T follicular helper cell (primary cell): ENCODE measurements around the gene OR14A2.
"Not testable (repeated sequence)": the region's sequence is repeated elsewhere in the genome, so short reads cannot be mapped to it uniquely, and the experiment has no call there.

Source experiments
- DNase-seq: peaks from one replicate; pipeline ENCODE4 v3.0.0-alpha.2; 2020; ENCODE audit warnings: low read depth
- total RNA-seq, 2 experiments: gene quantifications; one replicate each; lab custom pipeline; 2026; lab: John Stamatoyannopoulos, UW

Gene OR14A2
- total RNA-seq, result 0 reads per million in 2 experiments

GRCh38 chr1:247748041-247748440, at the start of gene OR14A2:
OR14A2 (minus strand) TSS chr1:247748141.
- no peak for DNase-seq

- DNase-seq, result no peak
Measured at GRCh38 chr1:247797518-247797917, 49.6 kb upstream of the OR14A2 start.

GRCh38 chr1:247769603-247770002, 21.7 kb upstream of the OR14A2 start:
- DNase-seq, result no peak

- DNase-seq, result no peak
Measured at GRCh38 chr1:247760456-247760855, 12.5 kb upstream of the OR14A2 start, which contains the start of gene OR1C1. OR1C1 (minus strand) TSS chr1:247760556; CDS start chr1:247758406, 2,150 bp downstream.

- DNase-seq, result not testable (repeated sequence)
Measured at GRCh38 chr1:247754311-247754710, 6.4 kb upstream of the OR14A2 start.

DNA sequence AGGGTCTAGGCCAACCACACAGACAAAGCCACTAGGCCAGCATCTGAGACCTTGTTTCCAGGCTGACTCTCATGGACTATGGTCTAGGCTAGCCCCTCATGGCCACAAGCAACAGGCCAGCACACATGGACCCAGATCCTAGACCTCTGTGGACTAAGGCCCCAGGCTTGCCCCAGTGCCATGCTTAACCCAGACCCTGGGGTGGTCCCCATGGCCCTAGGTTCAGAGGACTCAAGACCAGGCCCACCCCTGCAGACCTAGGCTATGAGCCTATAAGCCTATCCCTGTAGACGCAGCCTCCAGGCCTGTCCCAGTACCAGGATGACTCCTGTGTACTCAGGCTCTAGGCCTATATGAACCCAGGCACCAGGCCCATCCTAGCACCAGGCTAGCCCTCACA, 1.9 kb upstream of the OR14A2 start:
- no peak for DNase-seq

DNA sequence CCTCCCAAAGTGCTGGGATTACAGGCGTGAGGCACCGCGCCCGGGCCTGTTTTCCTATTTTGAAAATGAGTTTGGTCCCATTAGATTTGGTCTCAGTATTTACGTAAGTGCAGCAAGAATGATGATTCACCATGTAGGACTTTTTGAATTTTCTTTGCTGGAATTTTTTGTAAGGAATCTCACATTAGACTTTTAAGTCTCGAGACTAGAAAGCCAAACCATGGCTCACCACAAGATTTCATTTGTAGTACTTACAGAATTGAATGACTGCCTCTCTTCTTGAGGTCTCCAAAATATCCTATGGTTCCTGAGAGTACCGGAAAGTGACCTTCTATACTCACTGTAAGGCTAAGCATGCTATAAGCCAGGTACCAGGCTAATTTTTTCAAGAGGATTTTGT, 325 bp downstream of the OR14A2 start:
- DNase-seq, result no peak

DNA sequence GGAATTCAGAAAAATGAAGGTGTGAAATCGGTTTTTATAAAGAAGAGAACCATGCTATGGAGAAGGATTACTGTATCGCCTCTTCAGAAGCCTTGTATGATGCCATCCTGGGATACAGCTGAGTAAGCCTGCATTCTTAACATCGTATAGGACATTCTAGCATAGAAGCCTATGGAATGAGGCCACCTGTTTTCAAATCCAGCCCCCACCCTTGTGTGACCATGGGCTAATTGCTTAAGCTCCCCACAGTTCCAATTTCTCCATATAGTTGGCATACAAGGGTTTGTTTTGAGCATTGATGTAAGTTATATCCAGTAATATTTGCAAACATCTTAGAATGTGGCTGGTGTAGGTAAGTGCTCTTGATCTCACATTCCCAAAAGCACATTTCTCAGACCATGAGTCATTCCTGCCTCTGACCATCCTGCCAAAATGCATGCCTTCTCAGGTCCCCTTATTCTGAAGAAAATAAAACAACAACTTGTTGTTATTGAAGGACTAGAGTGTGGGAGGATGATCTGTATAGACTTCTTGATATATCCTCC, 1.5 kb downstream of the OR14A2 start:
- DNase-seq, result no peak

- DNase-seq, result not testable (repeated sequence)
Measured at GRCh38 chr1:247742215-247742760, 5.7 kb downstream of the OR14A2 start.

DNA sequence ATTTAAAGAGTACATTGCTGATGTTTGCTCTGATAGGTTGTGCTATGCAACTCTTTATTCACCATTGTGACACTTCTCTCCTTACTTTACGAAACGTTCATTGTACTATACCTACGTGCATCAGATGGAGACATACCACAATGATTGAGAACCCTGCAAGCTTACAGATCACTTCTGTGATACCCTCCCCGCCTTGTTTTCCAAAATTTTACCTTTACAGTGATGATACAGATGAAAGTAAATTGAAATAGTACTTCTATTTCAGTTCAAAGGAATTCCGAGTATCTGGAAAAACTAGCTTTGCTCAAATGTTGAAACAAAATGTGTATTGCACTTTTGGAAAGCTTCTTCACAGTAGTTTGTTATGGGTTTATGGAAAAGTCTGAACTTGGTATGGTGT, 6.2 kb downstream of the OR14A2 start:
- no peak for DNase-seq

DNA sequence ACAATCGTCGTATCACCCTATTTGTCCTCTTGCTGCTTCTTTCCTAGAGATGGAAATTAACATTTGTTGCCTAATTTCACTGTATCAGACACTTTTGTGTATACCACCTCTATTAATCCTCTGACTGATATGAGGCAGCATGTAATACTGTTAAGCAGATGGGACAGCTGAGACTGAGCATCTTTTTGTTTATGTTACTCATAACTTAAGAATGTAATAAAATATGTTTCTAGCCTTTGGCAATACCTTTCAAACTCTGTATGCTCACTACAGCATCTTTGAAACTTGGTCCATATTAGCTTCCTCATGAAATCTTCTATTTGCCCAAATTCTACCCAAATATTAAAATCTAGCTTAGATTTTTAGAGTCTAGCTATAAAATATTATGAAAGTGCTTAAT, 7.2 kb downstream of the OR14A2 start:
- DNase-seq, result no peak

- DNase-seq, result no peak
Measured at GRCh38 chr1:247738315-247738714, 9.6 kb downstream of the OR14A2 start, which contains the start of gene OR14K1. OR14K1 (plus strand) TSS chr1:247738615; CDS start chr1:247738615, 0 bp downstream.

DNA sequence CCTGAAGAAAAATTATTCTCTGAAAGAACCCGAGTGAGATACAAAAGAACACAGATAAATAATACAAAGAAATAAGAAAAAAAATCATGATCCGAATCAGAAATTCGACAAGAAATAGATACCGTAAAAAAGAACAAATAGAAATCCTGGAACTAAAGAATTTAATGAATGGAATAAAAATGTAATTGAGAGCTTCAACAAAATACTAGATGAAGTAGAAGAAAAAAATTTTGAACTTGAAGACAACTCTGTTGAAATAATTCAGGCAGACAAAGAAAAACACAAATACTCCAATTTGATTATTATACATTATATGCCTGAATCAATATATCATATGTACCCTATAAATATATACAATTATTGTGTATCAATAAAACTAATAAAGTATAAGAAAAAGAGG, 26.7 kb downstream of the OR14A2 start:
- no peak for DNase-seq

DNA sequence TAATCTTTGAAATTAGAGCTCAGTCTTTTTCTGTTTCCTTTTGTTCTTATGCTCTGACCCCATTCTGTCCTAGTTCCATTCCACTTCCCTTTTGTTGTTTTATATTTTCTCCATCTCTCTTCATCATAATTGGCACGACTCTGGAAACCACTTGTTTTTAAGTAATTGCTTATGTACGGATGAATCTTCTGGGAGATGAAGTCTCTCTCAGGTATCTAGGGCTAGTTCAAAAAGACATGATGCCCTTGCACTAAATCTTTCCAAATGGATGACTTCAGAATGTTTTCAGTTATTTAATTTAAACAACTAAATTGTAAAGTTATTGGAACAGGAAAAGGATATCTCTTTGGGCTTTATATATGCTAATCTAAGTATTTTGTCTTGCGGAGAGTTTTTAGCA, 31.4 kb downstream of the OR14A2 start, which contains the start of gene OR6F1:
Gene OR6F1 (minus strand): TSS at position 101 of the 400 bp plus-strand sequence. CDS start 3,891 bp downstream, outside the sequence.
- no peak for DNase-seq

- no peak for DNase-seq
Measured at GRCh38 chr1:247713753-247714152, 34.2 kb downstream of the OR14A2 start.

DNA sequence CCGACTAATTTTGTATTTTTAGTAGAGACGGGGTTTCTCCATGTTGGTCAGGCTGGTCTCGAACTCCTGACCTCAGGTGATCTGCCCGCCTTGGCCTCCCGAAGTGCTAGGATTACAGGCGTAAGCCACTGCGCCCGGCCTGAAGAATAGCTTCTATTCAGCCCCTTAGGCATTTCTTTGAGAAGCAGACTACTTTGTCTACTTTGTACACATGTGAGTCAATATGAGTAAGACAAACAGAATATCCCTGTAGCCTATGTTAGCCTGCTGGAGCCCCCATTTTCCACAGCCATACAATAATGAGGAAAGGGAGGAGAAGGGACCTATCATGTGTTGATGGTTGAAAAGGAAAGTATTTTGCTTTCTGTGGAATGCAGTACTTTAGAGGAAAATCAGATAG, 37.3 kb downstream of the OR14A2 start:
- not testable (repeated sequence) for DNase-seq

DNA sequence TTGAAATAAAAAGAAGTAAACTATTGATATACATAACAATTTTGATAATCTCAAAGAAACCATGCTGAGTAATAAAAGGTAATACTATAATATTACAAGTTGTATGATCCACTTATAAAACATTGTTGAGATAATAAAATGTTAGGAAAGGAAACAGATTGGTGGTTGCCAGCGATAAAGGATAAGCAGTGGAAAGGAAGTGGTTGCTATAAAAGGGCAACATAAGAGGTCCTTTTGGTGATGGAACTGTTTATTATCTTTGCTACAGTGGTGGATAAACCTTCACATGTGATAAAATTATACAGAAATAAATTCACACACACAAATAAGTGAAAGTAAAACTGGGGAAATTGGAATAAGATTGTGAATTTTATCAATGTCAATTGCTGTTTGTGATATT, 46.6 kb downstream of the OR14A2 start:
- DNase-seq, result no peak

DNA sequence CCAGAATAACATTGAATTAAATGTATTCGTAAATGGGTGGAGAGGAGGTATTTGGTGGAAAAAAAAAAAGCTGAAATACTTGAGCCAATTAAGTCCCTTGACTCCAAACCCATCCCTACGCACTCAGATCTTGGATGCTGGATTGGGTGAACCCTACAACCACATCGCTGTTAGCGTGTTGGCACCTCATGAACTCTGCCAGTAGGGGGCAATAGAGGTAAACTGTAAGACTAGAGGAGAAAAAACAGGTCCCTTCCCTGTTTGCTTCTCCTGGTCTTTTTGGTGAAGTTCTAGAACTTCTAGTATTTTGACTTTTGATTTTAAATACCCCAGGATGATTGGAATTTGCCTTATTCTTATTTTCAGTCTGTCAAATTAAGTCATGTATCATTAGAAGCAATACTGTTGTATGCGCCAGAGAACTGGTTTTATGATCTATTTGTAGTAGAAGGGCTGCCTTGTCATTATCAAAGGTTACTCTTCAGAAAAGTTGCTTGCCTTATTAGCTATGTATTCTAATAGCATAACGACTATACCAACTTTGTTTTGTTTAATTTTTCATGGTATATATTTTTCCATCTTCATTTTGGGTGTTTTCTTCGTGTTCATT, 66.5 kb downstream of the OR14A2 start:
- no peak for DNase-seq

DNA sequence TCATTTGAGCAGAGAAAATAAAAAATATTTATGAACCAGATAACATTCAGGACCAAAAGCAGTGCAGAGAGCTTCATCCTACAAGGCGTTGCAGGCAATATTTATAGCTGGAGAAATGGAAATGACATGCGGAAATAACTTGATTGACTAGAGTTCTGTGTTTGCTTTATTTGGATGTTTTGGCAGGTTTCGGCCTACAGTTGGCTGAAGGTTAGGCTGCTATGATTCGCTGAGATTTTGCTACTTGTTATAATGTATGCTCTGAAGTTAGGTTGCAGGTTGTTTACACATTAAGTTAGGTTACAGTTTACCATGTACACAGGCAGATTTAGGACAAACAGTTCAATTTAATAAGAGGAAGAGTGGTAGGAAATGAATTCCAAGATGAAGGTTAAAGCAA, 67.8 kb downstream of the OR14A2 start:
- no peak for DNase-seq

- no peak for DNase-seq
Measured at GRCh38 chr1:247679639-247680038, 68.3 kb downstream of the OR14A2 start, which contains the start of gene OR13G1. OR13G1 (minus strand) TSS chr1:247679739; CDS start chr1:247673041, 6,698 bp downstream.
